ENCODE measurements around the gene PAK4.

Gene PAK4

GRCh38 chr19:39165857-39166256 lies 40.3 kb downstream of the PAK4 start:
- no peak for DNase-seq (ENCODE audit: low read depth in 2 of 2)

- no peak for DNase-seq (ENCODE audit: low read depth in 2 of 2)
Observed at GRCh38 chr19:39166571-39167391, 41.2 kb downstream of the PAK4 start.

GRCh38 chr19:39167461-39168257 lies 42.1 kb downstream of the PAK4 start:
- no peak for DNase-seq (ENCODE audit: low read depth in 2 of 2)

GRCh38 chr19:39168258-39169142 lies 42.9 kb downstream of the PAK4 start:
- DNase-seq (ENCODE audit: low read depth in 2 of 2), result no peak

- DNase-seq (ENCODE audit: low read depth in 2 of 2), result no peak
Observed at GRCh38 chr19:39169143-39169810, 43.7 kb downstream of the PAK4 start.

- no peak for DNase-seq (ENCODE audit: low read depth in 2 of 2)
Observed at GRCh38 chr19:39170386-39171231, 45.0 kb downstream of the PAK4 start.

GRCh38 chr19:39171479-39172465 lies 46.2 kb downstream of the PAK4 start:
- DNase-seq (ENCODE audit: low read depth in 2 of 2), result no peak

- DNase-seq (ENCODE audit: low read depth in 2 of 2), result no peak
Observed at GRCh38 chr19:39172700-39173501, 47.3 kb downstream of the PAK4 start.

- no peak for DNase-seq (ENCODE audit: low read depth in 2 of 2)
Observed at GRCh38 chr19:39173502-39173991, 48.0 kb downstream of the PAK4 start.

GRCh38 chr19:39174142-39174541 lies 48.6 kb downstream of the PAK4 start:
- DNase-seq (ENCODE audit: low read depth in 2 of 2), result no peak

- no peak for DNase-seq (ENCODE audit: low read depth in 2 of 2)
Observed at GRCh38 chr19:39174558-39175544, 49.3 kb downstream of the PAK4 start.

GRCh38 chr19:39175564-39175963 lies 50.0 kb downstream of the PAK4 start:
- DNase-seq (ENCODE audit: low read depth in 2 of 2), result no peak

GRCh38 chr19:39177110-39177699 lies 51.6 kb downstream of the PAK4 start:
- DNase-seq (ENCODE audit: low read depth in 2 of 2), result no peak

GRCh38 chr19:39177736-39178135 lies 52.1 kb downstream of the PAK4 start:
- no peak for DNase-seq (ENCODE audit: low read depth in 2 of 2)

GRCh38 chr19:39178296-39179006 lies 52.9 kb downstream of the PAK4 start:
- no peak for DNase-seq (ENCODE audit: low read depth in 2 of 2)

GRCh38 chr19:39179754-39180153 lies 54.2 kb downstream of the PAK4 start:
- no peak for DNase-seq (ENCODE audit: low read depth in 2 of 2)

Measured in stimulated activated CD8-positive, alpha-beta memory T cell treated with anti-CD3 and anti-CD28 coated beads, Interleukin-15, amount 100 ng/mL, for 4 hours (primary cell).